Upper lobe of right lung (tissue), 1 donor: Measurements from ENCODE around the gene KCNN3. TPM values are rescaled to one million over a fixed set of nuclear protein-coding genes. Genes with fewer than 3 reads are reported as not detected.
A peak's percentile ranks its signal among the peaks of the same experiment; 100 is the strongest.

Source experiments
- ATAC-seq: fragments of 200-7000 bp; cut with Tn5 transposase; one replicate; pipeline ENCODE4 v1.9.1; 2020; ENCODE audit warnings: mild to moderate bottlenecking, moderate library complexity
- DNase-seq: peaks from one replicate; pipeline ENCODE4 v3.0.0-alpha.2; 2020
- H3K27ac ChIP-seq: fragments of 200-600 bp; one replicate; pipeline ENCODE4 v1.8.0; 2022
- H3K27me3 ChIP-seq: fragments of 200-600 bp; one replicate; pipeline ENCODE4 v1.8.0; 2022; ENCODE audit warnings: mild to moderate bottlenecking
- H3K36me3 ChIP-seq: fragments of 200-600 bp; one replicate; pipeline ENCODE4 v1.8.0; 2022
- H3K4me1 ChIP-seq: fragments of 200-600 bp; one replicate; pipeline ENCODE4 v1.8.0; 2022
- H3K4me3 ChIP-seq: fragments of 200-600 bp; one replicate; pipeline ENCODE4 v1.8.0; 2022; ENCODE audit warnings: mild to moderate bottlenecking
- H3K9me3 ChIP-seq: fragments of 200-600 bp; one replicate; pipeline ENCODE4 v1.8.0; 2022
- intact Hi-C: fragments of 100-400 bp; cut with DNase I; formaldehyde crosslinking; loops from one replicate; pipeline ENCODE4 v1.11.0; 2022
- total RNA-seq: library from RNA; stranded (reverse); fragmentation: NEBNext Ultra II Directional; extraction: Animal tissue kit (Norgen Biotek cat#: 25700); gene quantifications from one replicate; pipeline ENCODE4 v1.2.1, GENCODE V29; 2021
- TF ChIP-seq, protein P1 (sequence below): fragments of 200-600 bp; IDR thresholded peaks from one replicate; pipeline ENCODE4 v1.8.0; 2022; ENCODE audit warnings: antibody characterized with exemption
- donor health status: DM: no; HTN: yes; CAD: no; lungs with severe emphysema.

Gene KCNN3
- total RNA-seq, 1 donor from 2014 or later = 7.6 TPM

DNA sequence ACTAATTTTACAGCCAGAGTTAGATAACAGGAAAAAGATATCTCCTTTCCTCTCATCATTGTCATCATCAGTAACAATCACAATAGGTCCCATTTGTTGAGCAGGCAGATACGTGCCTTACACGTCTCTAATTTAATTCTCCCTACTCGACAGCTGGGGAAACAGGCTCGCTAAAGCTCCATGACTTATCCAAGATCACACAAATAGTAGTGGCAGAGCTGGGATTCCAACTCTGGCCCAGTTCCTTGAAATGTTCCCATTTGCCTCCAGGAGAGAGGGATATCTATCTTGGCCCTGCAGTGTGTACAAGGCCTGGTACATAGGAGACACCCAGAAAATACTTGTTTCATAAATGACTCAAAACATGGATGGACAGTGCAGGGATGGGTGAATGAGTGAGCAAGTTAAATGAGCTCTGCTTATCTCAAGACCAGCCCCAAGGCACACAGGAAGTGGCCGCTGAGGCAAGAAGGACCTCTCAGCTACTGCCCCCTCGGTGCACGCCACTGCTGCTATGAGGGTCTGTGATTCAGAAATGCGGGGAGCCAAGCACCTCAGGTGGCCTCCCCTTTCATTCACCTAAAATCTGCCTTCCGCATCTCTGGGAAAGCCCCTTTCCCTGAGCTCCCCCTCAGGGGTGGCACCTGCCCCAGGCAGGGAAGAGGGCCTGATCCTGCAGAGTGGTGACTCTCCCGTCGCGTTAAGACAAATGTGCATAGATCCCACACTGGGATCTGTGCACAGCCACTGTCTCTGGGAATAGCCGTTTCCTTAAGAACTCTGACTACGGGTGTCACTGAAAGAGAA lies 3.6 kb downstream of the KCNN3 start:
- no peaks in the 10 kb centered on the region for H3K9me3 ChIP-seq
- TF ChIP-seq, protein P1, sequence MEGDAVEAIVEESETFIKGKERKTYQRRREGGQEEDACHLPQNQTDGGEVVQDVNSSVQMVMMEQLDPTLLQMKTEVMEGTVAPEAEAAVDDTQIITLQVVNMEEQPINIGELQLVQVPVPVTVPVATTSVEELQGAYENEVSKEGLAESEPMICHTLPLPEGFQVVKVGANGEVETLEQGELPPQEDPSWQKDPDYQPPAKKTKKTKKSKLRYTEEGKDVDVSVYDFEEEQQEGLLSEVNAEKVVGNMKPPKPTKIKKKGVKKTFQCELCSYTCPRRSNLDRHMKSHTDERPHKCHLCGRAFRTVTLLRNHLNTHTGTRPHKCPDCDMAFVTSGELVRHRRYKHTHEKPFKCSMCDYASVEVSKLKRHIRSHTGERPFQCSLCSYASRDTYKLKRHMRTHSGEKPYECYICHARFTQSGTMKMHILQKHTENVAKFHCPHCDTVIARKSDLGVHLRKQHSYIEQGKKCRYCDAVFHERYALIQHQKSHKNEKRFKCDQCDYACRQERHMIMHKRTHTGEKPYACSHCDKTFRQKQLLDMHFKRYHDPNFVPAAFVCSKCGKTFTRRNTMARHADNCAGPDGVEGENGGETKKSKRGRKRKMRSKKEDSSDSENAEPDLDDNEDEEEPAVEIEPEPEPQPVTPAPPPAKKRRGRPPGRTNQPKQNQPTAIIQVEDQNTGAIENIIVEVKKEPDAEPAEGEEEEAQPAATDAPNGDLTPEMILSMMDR = no peak
- peaks cover 10% of the 10 kb centered on the region for H3K4me1 ChIP-seq
- H3K4me3 ChIP-seq = no peak overlapping the region
- no peak overlapping the region for H3K27ac ChIP-seq
- no peak for DNase-seq
- no peaks in the 10 kb centered on the region for H3K27me3 ChIP-seq
- no peaks in the 10 kb centered on the region for H3K36me3 ChIP-seq
- no peak for ATAC-seq
- intact Hi-C loops = no loop called here

DNA sequence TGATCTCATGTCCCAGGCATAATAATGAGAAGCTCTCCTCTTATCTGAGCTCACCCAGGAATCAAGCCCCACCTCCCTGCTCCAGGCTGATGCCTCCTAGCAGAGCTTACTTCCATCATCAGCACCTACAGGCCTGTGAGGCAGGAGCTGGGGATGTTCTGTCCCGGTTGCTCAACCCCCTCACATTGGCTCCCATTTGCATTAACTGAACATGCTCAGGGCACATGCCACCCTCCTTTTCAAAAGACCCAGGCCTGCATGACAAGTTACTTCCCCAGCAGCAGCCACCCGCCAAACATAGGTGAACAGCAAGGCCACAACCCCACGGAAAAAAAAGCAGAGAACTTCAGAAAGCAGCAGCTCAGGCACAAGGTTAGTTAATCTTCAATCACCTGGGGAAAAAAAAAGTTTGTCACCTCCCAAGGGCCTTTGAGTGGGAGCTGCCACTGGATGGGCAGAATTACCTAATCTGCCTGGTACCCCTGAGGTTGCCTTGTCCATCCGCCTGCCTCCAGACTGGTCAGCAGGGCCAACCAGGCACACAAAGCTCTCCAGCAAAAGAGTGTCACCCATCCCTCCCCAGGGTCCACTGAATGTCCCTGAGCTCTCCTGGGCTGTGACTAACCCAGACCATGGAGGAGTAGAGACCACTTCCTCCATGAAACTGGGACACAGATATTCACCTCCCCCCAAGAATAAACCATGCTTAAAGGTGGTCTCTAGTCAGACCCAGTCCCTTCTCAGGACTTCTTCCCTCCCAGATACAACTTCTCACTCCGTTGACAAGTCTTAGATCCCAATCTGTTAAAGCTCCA lies 4.4 kb downstream of the KCNN3 start:
- H3K4me1 ChIP-seq = peaks cover 10% of the 10 kb centered on the region
- intact Hi-C loops = no loop called here
- H3K36me3 ChIP-seq = no peaks in the 10 kb centered on the region
- TF ChIP-seq, protein P1 = no peak
- no peak overlapping the region for H3K4me3 ChIP-seq
- no peak for DNase-seq
- H3K9me3 ChIP-seq = no peaks in the 10 kb centered on the region
- no peak overlapping the region for H3K27ac ChIP-seq
- ATAC-seq = no peak
- no peaks in the 10 kb centered on the region for H3K27me3 ChIP-seq

DNA sequence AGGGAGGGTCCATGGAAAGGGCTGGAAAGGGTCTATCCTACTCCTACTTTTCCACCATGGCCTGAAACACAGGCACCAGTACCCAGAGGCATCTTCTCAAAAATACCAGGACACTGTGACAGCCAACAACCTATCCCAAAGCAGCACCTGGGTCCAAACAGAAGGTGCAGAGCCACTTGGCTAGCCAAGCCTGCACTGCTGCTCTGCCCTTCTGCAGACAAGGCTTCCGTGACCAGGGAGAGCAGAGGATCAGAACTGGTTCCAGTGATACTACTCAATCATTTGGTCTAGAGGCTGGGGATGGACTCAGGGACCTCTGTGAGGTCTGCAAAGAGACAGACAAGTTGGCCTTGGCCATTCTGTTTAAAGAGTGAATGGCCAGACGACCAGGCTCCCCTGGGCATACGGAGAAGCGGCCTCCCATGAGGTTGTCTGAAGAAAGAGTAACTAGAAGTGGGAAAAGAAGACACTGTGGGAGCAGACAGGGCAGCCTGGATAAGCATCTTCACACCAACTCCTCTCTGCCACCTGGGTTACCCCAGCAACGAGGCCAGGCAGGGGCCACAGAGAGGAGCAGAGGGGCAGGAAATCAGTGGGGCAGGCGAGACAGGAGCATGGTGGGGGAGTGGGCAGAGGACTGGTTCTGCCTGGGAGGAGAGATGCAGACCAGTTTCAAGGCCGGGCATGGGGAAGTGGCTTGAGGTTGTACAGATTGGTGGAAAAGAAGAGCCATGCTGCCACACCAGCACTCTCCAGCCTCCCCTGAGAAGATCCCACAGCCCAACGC lies 5.7 kb downstream of the KCNN3 start:
- no peak overlapping the region for H3K27ac ChIP-seq
- TF ChIP-seq, protein P1 = no peak
- H3K4me3 ChIP-seq = no peak overlapping the region
- intact Hi-C loops = no loop called here
- peaks cover 9% of the 10 kb centered on the region for H3K4me1 ChIP-seq
- DNase-seq (no peak), ATAC-seq (no peak)
- H3K27me3 ChIP-seq = no peaks in the 10 kb centered on the region
- no peaks in the 10 kb centered on the region for H3K9me3 ChIP-seq
- no peaks in the 10 kb centered on the region for H3K36me3 ChIP-seq

DNA sequence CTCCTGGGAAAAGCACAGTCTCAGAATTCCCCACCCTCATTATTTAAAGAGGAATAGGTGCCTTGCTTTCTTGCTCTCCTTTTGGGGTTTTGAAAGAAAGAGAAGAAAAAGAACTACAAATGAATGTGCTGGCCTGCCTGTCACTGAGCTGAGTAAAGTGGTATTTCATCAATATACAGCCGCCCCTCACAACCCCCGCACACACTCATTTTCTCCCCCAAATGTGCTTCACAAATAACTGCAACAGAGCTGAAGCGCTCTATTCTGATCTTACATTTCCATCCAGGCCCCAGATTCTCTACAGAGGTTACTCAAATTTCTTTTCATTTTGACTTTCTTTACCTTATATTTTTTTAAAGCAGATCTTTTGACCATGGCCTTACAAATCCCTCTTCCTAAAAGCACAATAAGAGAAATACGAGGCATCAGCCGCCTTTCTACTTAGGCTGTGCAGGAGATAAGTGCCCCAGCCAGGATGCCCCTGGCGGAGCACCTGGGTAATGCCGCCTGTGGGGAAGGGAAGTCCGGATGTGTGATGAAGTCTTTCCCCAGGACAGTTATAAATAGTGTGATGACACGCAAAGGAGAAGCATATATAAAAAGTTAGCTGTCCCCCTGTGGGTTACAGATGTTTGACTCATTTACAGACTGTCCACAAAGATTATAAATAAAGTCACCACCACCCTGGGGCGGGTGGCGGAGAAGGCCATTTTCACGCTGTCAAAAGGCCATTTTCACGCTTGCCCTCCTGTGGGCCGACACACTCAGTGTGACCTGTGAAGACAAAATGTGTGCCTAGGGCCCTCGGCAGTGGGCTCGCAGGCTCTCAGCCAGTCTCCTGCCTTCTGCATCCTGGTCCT lies 6.5 kb downstream of the KCNN3 start:
- ATAC-seq = no peak
- peaks cover 9% of the 10 kb centered on the region for H3K4me1 ChIP-seq
- no peak overlapping the region for H3K4me3 ChIP-seq
- DNase-seq = no peak
- H3K9me3 ChIP-seq = no peaks in the 10 kb centered on the region
- H3K36me3 ChIP-seq = no peaks in the 10 kb centered on the region
- no peak overlapping the region for H3K27ac ChIP-seq
- no peaks in the 10 kb centered on the region for H3K27me3 ChIP-seq
- intact Hi-C loops = no loop called here
- TF ChIP-seq, protein P1 = peak; percentile 59

DNA sequence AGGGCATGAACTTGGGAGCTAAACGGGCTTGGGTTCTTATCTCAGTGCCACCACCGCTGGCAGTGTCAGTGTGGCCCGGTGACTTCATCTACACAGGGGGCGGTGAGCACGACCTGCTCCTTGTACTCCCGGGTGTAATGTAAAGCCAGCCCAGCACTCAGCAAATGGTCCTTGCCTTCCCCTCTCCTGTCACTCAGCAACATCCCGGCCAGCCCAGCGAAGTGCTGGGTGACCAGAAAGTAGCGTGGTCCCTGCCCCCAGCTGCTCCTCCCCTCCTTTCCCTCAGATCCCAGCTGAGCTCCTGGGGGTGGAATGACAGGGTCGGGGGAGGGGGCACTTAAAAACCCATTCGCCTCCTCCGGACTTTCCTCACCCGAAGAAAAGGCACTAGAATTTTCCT lies 7.2 kb downstream of the KCNN3 start:
- ATAC-seq = no peak

More for the DNA sequence above, 7.2 kb downstream of the KCNN3 start:
- TF ChIP-seq, protein P1 = no peak
- intact Hi-C loops = no loop called here
- Histone ChIP-seq H3K9me3 (no peaks in the 10 kb centered on the region), H3K4me3 (no peak overlapping the region), H3K27me3 (no peaks in the 10 kb centered on the region), H3K36me3 (no peaks in the 10 kb centered on the region), H3K4me1 (peaks cover 9% of the 10 kb centered on the region), H3K27ac (no peak overlapping the region)
- no peak for DNase-seq
